Measurements from ENCODE around the gene MCU. TPM values are rescaled to one million over a fixed set of nuclear protein-coding genes. Genes with fewer than 3 reads are reported as not detected.

Gene MCU
- total RNA-seq, 1 donor from 2014 or later = 15.5 TPM

- Mint-ChIP-seq H3K4me1 (peaks cover 19% of the 10 kb centered on the region), H3K4me3 (no peak overlapping the region), H3K36me3 (ENCODE audit: low read depth) (no peaks in the 10 kb centered on the region), H3K27ac (no peak overlapping the region), H3K9me3 (no peaks in the 10 kb centered on the region), H3K27me3 (no peaks in the 10 kb centered on the region)
- ChIA-PET CTCF (no interaction called here), POLR2A (no interaction called here)
- intact Hi-C loops (cut with micrococcal nuclease) = no loop called here
- no peak for DNase-seq
- ATAC-seq (ENCODE audit: low read depth) = no peak
- no peak for TF ChIP-seq CTCF (IDR thresholded peaks at IDR 0.05)
Measured at GRCh38 chr10:72687035-72687434, 4.9 kb upstream of the MCU start.

- Mint-ChIP-seq H3K27me3 (no peaks in the 10 kb centered on the region), H3K36me3 (ENCODE audit: low read depth) (no peaks in the 10 kb centered on the region), H3K27ac (no peak overlapping the region), H3K4me3 (no peak overlapping the region), H3K9me3 (no peaks in the 10 kb centered on the region), H3K4me1 (peaks cover 24% of the 10 kb centered on the region)
- intact Hi-C loops (cut with micrococcal nuclease) = no loop called here
- ChIA-PET CTCF (no interaction called here), POLR2A (interaction anchor here (0.7 kb wide), 1 partner anchor 1312 kb away, joined by 12 read pairs; no protein-coding TSS in a partner anchor)
- no peak for ATAC-seq (ENCODE audit: low read depth)
- no peak for DNase-seq
- no peak for TF ChIP-seq CTCF (IDR thresholded peaks at IDR 0.05)
Measured at GRCh38 chr10:72688208-72688651, 3.7 kb upstream of the MCU start.

GRCh38 chr10:72689660-72690059, 2.3 kb upstream of the MCU start:
- no peak for DNase-seq
- ATAC-seq (ENCODE audit: low read depth) = no peak
- Mint-ChIP-seq H3K36me3 (ENCODE audit: low read depth) (no peaks in the 10 kb centered on the region), H3K9me3 (no peaks in the 10 kb centered on the region), H3K27me3 (no peaks in the 10 kb centered on the region), H3K4me3 (no peak overlapping the region), H3K4me1 (peaks cover 39% of the 10 kb centered on the region), H3K27ac (no peak overlapping the region)
- CTCF ChIA-PET = no interaction called here
- intact Hi-C loops (cut with micrococcal nuclease) = loop anchor here (5.0 to 10.0 kb wide), 2 partner anchors 472 to 555 kb away; partner anchors contain the start of genes ANAPC16, ASCC1 and DNAJC9
- TF ChIP-seq CTCF (IDR thresholded peaks at IDR 0.05) = no peak
- POLR2A ChIA-PET = interaction anchor here (1.2 kb wide), 1 partner anchor 65 kb away, joined by 3 read pairs; no protein-coding TSS in a partner anchor

GRCh38 chr10:72690071-72690755, 1.7 kb upstream of the MCU start:
- intact Hi-C loops (cut with micrococcal nuclease) = loop anchor here (5.0 to 10.0 kb wide), 2 partner anchors 473 to 555 kb away; partner anchors contain the start of genes ANAPC16, ASCC1 and DNAJC9
- no peak for TF ChIP-seq CTCF (IDR thresholded peaks at IDR 0.05)
- H3K27ac Mint-ChIP-seq = no peak overlapping the region
- ChIA-PET CTCF (no interaction called here), POLR2A (interaction anchor here (0.6 to 1.2 kb wide), 2 partner anchors 32 to 65 kb away, joined by 3 to 7 read pairs; no protein-coding TSS in a partner anchor)
- peaks cover 43% of the 10 kb centered on the region for H3K4me1 Mint-ChIP-seq
- no peaks in the 10 kb centered on the region for H3K36me3 Mint-ChIP-seq (ENCODE audit: low read depth)
- ATAC-seq (ENCODE audit: low read depth) (no peak), DNase-seq (no peak)
- no peaks in the 10 kb centered on the region for H3K27me3 Mint-ChIP-seq
- no peaks in the 10 kb centered on the region for H3K9me3 Mint-ChIP-seq
- H3K4me3 Mint-ChIP-seq = peak overlapping the region; percentile 4

- Mint-ChIP-seq H3K4me1 (peaks cover 44% of the 10 kb centered on the region), H3K27ac (peak overlapping the region; percentile 70), H3K36me3 (ENCODE audit: low read depth) (no peaks in the 10 kb centered on the region), H3K4me3 (peak overlapping the region; percentile 86), H3K27me3 (no peaks in the 10 kb centered on the region), H3K9me3 (no peaks in the 10 kb centered on the region)
- intact Hi-C loops (cut with micrococcal nuclease) = loop anchor here (5.0 to 10.0 kb wide), 2 partner anchors 474 to 553 kb away; partner anchors contain the start of genes ANAPC16, ASCC1 and DNAJC9
- ChIA-PET POLR2A (interaction anchor here (0.8 to 1.3 kb wide), 3 partner anchors 66 to 418 kb away, joined by 3 to 7 read pairs (median 5); partner anchors contain the start of genes DNAJB12 and MICU1), CTCF (no interaction called here)
- DNase-seq = no peak
- TF ChIP-seq CTCF (IDR thresholded peaks at IDR 0.05) = no peak
- no peak for ATAC-seq (ENCODE audit: low read depth)
Measured at GRCh38 chr10:72691470-72691862, 477 bp upstream of the MCU start.
